SH-SY5Y (cell line): ENCODE measurements around the gene MED7.

Experiments used
- GATA2 ChIP-seq: IDR thresholded peaks from 2 replicates; pipeline ENCODE4 v1.6.1; 2011; ENCODE audit warnings: mild to moderate bottlenecking, low read depth, low read length
- GATA3 ChIP-seq: IDR thresholded peaks from 2 replicates; pipeline ENCODE4 v1.6.1; 2011; ENCODE audit warnings: low read depth, mild to moderate bottlenecking, low read length, moderate library complexity

- no peak for TF ChIP-seq GATA2
- no peak for TF ChIP-seq GATA3
These were observed 54.2 kb downstream of the MED7 start for GRCh38 chr5:157088342-157088990.
